Kidney capillary endothelial cell (primary cell): ENCODE measurements around the gene S100A5.
"Not testable (repeated sequence)": the region's sequence is repeated elsewhere in the genome, so short reads cannot be mapped to it uniquely, and the experiment has no call there.

ENCODE experiments used
- DNase-seq: peaks from one replicate; pipeline ENCODE4 v3.0.0-alpha.2; 2018; ENCODE audit warnings: low spot score

Gene S100A5

GRCh38 chr1:153566414-153567371 is 26.0 kb upstream of the S100A5 start:
- DNase-seq: peak; percentile 99

- DNase-seq: peak; percentile 88
These were observed 25.0 kb upstream of the S100A5 start, which contains the start of gene S100A2 for GRCh38 chr1:153565529-153566374. S100A2 (minus strand) TSS chr1:153565844; CDS start chr1:153563877, 1,967 bp downstream.

- no peak for DNase-seq
These were observed 23.3 kb upstream of the S100A5 start for GRCh38 chr1:153563991-153564390.

- no peak for DNase-seq
These were observed 22.8 kb upstream of the S100A5 start for GRCh38 chr1:153563483-153563901.

GRCh38 chr1:153562021-153562420 is 21.3 kb upstream of the S100A5 start:
- DNase-seq: not testable (repeated sequence)

- DNase-seq: no peak
These were observed 20.8 kb upstream of the S100A5 start for GRCh38 chr1:153561466-153561985.

GRCh38 chr1:153560771-153561465 is 20.2 kb upstream of the S100A5 start:
- no peak for DNase-seq

- DNase-seq: no peak
These were observed 19.5 kb upstream of the S100A5 start for GRCh38 chr1:153560241-153560640.

- DNase-seq: no peak
These were observed 17.1 kb upstream of the S100A5 start for GRCh38 chr1:153557877-153558276.

- DNase-seq: no peak
These were observed 15.6 kb upstream of the S100A5 start for GRCh38 chr1:153556348-153556747.

GRCh38 chr1:153553830-153554541 is 13.3 kb upstream of the S100A5 start:
- DNase-seq: no peak

- DNase-seq: no peak
These were observed 12.4 kb upstream of the S100A5 start for GRCh38 chr1:153553096-153553495.

- DNase-seq: no peak
These were observed 11.6 kb upstream of the S100A5 start for GRCh38 chr1:153552335-153552734.

- DNase-seq: no peak
These were observed 10.2 kb upstream of the S100A5 start for GRCh38 chr1:153550827-153551500.

GRCh38 chr1:153550398-153550758 is 9.6 kb upstream of the S100A5 start:
- DNase-seq: no peak

- DNase-seq: no peak
These were observed 9.1 kb upstream of the S100A5 start for GRCh38 chr1:153549741-153550397.

GRCh38 chr1:153548722-153549688 is 8.3 kb upstream of the S100A5 start, which contains the start of gene S100A3:
S100A3 (minus strand) TSS chr1:153549258; CDS start chr1:153548485, 773 bp downstream.
- peak; percentile 87 for DNase-seq
